Testis (tissue), 3 donors: ENCODE data around the gene GOLGA8A. TPM values are rescaled to one million over a fixed set of nuclear protein-coding genes. Genes with fewer than 3 reads are reported as not detected.
"Not testable (repeated sequence)": the region's sequence is repeated elsewhere in the genome, so short reads cannot be mapped to it uniquely, and the experiment has no call there.

Experiments used
- DNase-seq: peaks from one replicate; pipeline ENCODE4 v3.0.0-alpha.2; 2019
- H3K27ac ChIP-seq, 2 donors: fragments of 200-600 bp; sonication (generic); one replicate each; pipeline ENCODE4 v1.5.1; 2019
- H3K27me3 ChIP-seq: fragments of 200-600 bp; sonication (generic); one replicate; pipeline ENCODE4 v1.5.1; 2019
- H3K36me3 ChIP-seq: fragments of 200-600 bp; sonication (generic); one replicate; pipeline ENCODE4 v1.5.1; 2017; ENCODE audit warnings: low read depth; ENCODE audit errors: missing control alignments
- H3K4me1 ChIP-seq: fragments of 200-600 bp; sonication (generic); one replicate; pipeline ENCODE4 v1.5.1; 2019
- H3K4me3 ChIP-seq, 2 donors: fragments of 200-600 bp; sonication (generic); one replicate each; pipeline ENCODE4 v1.5.1; 2017 to 2019
- H3K9me3 ChIP-seq: fragments of 200-600 bp; sonication (generic); one replicate; pipeline ENCODE4 v1.5.1; 2017
- POLR2A ChIP-seq: fragments of 450-650 bp; IDR thresholded peaks from one replicate; pipeline ENCODE4 v1.6.1; 2017; ENCODE audit warnings: antibody characterized with exemption, mild to moderate bottlenecking, moderate library complexity
- WGBS, 2 donors: methylation state at CpG; one replicate each; pipeline ENCODE4 v1.1.5; 2018; 5-methylcytosine and 5-hydroxymethylcytosine counted together
- intact Hi-C: fragments of 100-400 bp; cut with DNase I; formaldehyde crosslinking; loops from one replicate; pipeline ENCODE4 v1.15.1; 2023; ENCODE audit warnings: low total_unique reads
- polyA plus RNA-seq: library from polyadenylated mRNA; stranded (reverse); fragments of 350-450 nt; fragmentation: Illumina TruSeq; extraction: RNeasy Lipid Tissue Mini Kit (QIAGEN cat#74804); gene quantifications from one replicate; pipeline ENCODE4 v1.2.3, GENCODE V29; 2014; ENCODE audit warnings: low read depth, low replicate concordance; ENCODE audit not compliant: insufficient read depth
- total RNA-seq, 2 donors: library from RNA; depleted of rRNA; stranded (reverse); fragments of >200 nt; gene quantifications; one replicate each; pipeline ENCODE4 v1.2.3, GENCODE V29; 2016
- TF ChIP-seq, protein P1 (sequence below), 3 experiments: fragments of 450-650 bp in 2 of 3; fragments of 200-600 bp in 1 of 3; sonication (generic) in 1 of 3; IDR thresholded peaks; one replicate each; pipeline ENCODE4 v1.5.1; 2016 to 2019; ENCODE audit warnings: antibody characterized with exemption in 3 of 3, mild to moderate bottlenecking in 2 of 3, moderate library complexity in 1 of 3

Gene GOLGA8A
- total and polyA plus RNA-seq, 3 donors from 2014 or later, result 67.7 to 136 (median 121) TPM

DNA sequence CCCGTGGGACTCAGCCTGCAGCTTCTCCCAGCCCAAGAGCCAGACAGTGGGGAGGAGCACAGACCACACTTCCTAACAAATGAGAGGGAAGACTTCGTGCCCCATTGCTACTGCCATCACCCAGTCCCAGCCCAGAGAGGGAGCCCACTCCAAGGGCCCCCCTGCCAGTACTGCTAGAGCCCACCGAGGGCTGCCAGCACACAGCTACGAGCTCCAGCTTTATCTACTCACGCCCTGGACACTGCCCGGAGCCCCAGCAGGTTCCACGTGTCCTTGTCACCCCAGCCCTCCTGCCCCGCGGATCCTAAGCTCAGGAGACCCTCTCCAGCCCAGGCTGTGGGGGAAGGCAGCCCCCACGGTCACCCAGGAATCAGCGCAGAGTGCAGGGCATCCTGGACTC, 1.9 kb downstream of the GOLGA8A start:
- peaks cover 7% of the 10 kb centered on the region for H3K4me1 ChIP-seq
- DNase-seq, result no peak
- 16 to 54% methylated on average over 3 to 11 of the region's 11 CpGs for whole genome bisulfite sequencing, 2 donors
- intact Hi-C loops, result no loop called here
- no peaks in the 10 kb centered on the region for H3K27me3 ChIP-seq
- no peaks in the 10 kb centered on the region for H3K36me3 ChIP-seq
- H3K4me3 ChIP-seq, result no peak overlapping the region
- no peak overlapping the region for H3K27ac ChIP-seq
- TF ChIP-seq, protein P1, sequence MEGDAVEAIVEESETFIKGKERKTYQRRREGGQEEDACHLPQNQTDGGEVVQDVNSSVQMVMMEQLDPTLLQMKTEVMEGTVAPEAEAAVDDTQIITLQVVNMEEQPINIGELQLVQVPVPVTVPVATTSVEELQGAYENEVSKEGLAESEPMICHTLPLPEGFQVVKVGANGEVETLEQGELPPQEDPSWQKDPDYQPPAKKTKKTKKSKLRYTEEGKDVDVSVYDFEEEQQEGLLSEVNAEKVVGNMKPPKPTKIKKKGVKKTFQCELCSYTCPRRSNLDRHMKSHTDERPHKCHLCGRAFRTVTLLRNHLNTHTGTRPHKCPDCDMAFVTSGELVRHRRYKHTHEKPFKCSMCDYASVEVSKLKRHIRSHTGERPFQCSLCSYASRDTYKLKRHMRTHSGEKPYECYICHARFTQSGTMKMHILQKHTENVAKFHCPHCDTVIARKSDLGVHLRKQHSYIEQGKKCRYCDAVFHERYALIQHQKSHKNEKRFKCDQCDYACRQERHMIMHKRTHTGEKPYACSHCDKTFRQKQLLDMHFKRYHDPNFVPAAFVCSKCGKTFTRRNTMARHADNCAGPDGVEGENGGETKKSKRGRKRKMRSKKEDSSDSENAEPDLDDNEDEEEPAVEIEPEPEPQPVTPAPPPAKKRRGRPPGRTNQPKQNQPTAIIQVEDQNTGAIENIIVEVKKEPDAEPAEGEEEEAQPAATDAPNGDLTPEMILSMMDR (IDR thresholded peaks at IDR 0.05), result no peak
- no peak for TF ChIP-seq POLR2A
- H3K9me3 ChIP-seq, result no peaks in the 10 kb centered on the region

DNA sequence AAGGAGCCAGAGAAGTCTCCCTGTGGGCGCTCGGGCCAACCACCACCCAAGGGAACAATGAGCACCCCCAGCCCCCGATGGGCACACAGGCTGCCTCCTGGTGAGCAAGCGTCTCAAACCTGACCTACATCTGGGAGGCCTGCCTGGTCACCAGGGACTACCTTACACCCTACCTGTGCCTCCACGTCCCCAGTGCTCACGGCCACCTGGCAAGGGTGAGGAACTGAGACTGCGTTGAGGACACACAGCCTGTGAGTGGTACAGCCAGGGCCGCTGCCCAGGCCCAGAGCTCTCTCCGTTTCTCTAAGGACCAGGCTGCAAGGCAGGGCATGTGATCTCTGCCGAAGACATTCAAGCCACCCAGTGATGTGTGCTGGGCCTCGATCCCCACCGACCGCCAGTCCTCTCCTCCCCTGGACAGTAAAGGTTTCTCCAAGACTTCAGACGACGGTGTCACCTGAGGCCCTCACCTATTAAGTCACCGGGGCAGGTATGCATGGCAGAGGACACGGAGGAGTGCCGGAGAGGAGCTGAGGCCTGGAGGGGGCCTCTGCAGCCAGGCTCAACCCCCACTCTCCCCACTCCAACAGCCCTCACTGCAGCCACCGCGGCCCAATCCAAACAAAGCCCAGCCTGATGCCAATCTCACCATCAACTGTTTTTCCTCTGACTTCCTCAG, 2.8 kb downstream of the GOLGA8A start:
- WGBS, 2 donors, result 81 to 93% methylated on average over 10 to 20 of the region's 20 CpGs
- peaks cover 7% of the 10 kb centered on the region for H3K4me1 ChIP-seq
- no peaks in the 10 kb centered on the region for H3K36me3 ChIP-seq
- H3K27me3 ChIP-seq, result no peaks in the 10 kb centered on the region
- H3K9me3 ChIP-seq, result no peaks in the 10 kb centered on the region
- H3K27ac ChIP-seq, result no peak overlapping the region
- no peak for DNase-seq
- no peak for TF ChIP-seq POLR2A
- no peak overlapping the region for H3K4me3 ChIP-seq
- intact Hi-C loops, result no loop called here

GRCh38 chr15:34433956-34434626, 3.5 kb downstream of the GOLGA8A start:
- H3K4me1 ChIP-seq, H3K9me3 ChIP-seq, H3K27ac ChIP-seq, H3K36me3 ChIP-seq, H3K27me3 ChIP-seq, H3K4me3 ChIP-seq, DNase-seq, intact Hi-C loops: not testable (repeated sequence)
- WGBS, 2 donors, result 86 to 88% methylated on average over 7 to 10 of the region's 11 CpGs

DNA sequence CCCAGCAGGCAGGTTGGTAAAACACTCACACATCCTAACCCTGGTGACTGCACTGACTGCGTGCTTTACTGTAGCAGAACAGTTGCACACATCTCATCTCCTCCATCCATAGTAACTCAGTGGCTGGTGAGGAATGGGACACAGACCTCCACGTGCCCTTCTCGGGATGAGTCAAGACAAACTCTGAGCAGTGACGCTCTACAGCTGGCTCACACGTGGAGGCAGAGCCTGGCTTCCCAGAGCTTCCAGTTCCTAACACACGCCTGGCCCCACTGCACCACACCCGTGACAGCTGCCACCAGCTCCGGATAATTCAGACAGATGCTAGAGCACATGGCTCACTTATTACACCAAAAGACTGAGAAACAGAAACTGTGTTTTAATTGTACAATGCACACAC, 7.0 kb downstream of the GOLGA8A start:
- H3K36me3 ChIP-seq, DNase-seq, H3K9me3 ChIP-seq, H3K27ac ChIP-seq, H3K4me1 ChIP-seq, intact Hi-C loops, H3K4me3 ChIP-seq, H3K27me3 ChIP-seq: not testable (repeated sequence)
- 84% methylated on average over 8 of the region's 8 CpGs for WGBS, 2 donors

DNA sequence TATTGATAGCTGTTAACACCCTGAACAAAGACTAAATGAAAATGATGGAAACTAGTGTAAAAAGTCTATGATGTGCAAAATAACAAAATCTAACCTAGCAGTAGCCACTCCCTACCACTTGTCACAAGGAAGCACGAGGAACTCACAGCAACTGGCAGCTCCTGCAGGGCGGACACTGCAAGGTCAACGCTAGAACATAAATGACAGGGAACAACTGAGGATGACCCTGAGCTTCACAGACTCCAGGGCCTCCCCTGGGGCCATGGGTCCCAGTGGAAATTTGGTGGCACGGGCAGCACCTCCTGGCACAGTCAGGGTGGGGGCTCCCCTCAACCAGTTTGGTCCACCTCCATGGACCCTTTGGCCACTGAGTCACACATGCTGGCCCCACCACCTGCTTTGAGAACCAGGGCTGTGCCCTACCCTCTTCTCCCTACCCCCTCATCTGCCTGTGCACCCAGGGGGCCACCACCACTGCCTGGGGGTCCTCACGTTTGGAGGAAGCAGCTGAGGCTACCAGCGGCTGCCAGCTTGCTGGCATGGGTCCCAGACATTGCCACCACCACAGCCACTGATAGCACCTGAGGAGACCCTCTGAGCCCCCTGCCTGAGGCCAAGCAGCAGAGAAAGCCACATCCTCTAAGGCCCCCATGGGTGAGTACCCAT, 14.1 kb downstream of the GOLGA8A start:
- DNase-seq, H3K4me1 ChIP-seq, H3K4me3 ChIP-seq, H3K27me3 ChIP-seq, H3K36me3 ChIP-seq, intact Hi-C loops, H3K9me3 ChIP-seq, H3K27ac ChIP-seq: not testable (repeated sequence)
- WGBS, 2 donors, result 83 to 85% methylated on average over 2 to 6 of the region's 6 CpGs

- H3K9me3 ChIP-seq, H3K4me3 ChIP-seq, H3K36me3 ChIP-seq, intact Hi-C loops, H3K27me3 ChIP-seq, H3K4me1 ChIP-seq, H3K27ac ChIP-seq, DNase-seq: not testable (repeated sequence)
- WGBS, 2 donors, result 90% methylated on average over 7 of the region's 11 CpGs; no CpG with 5 or more reads in 1 of the 2 donors
Observed at GRCh38 chr15:34420953-34421352, 16.7 kb downstream of the GOLGA8A start.

DNA sequence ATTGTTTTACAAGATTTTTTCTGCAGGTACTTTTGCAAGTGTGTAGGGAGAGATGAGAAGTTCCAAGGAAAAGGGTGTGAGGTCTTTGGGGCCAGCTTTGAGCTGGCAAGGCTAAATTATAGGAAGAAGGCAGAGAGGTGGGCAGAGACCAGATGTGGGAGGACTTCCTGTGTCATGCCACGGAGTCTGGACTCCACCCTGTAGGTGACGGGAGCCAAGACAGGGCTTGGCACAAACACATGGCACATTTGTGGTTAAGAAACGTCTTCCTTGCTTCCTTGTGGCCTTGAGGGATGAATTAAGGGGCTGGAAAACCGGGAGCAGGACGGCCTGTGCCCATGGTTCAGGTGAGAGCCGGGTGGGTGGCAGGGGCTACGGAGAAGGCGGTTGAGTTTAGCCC, 19.2 kb downstream of the GOLGA8A start:
- 78 to 85% methylated on average over 8 of the region's 8 CpGs for WGBS, 2 donors

DNA sequence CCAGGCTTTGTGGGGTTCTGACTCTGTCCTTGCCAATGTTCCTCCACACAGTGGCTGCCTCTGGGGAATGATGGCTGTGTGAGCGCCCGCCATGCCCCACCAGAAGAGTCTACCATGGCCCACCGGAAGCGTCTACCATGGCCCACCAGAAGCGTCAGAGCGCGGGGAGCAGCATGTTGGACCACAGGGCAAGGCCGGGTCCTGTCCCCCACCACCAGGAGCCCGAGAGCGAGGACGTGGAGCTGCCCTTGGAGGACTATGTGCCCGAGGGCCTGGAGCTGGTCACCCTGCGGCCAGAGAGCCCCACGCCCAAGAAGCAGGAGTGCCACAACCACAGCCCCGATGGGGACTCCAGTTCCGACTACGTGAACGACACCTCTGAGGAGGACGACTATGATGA, 28.1 kb downstream of the GOLGA8A start:
- no CpG with 5 or more reads among the region's 19 CpGs for WGBS, 2 donors
- not testable (repeated sequence) for H3K36me3 ChIP-seq, H3K4me3 ChIP-seq

More for the DNA sequence above, 19.2 kb downstream of the GOLGA8A start:
- H3K9me3 ChIP-seq, H3K36me3 ChIP-seq, H3K4me1 ChIP-seq, H3K27me3 ChIP-seq, H3K27ac ChIP-seq, DNase-seq, intact Hi-C loops, H3K4me3 ChIP-seq: not testable (repeated sequence)

GRCh38 chr15:34408973-34409372, 28.6 kb downstream of the GOLGA8A start:
- intact Hi-C loops, H3K27ac ChIP-seq, H3K27me3 ChIP-seq, H3K9me3 ChIP-seq, H3K4me1 ChIP-seq, DNase-seq, H3K36me3 ChIP-seq, H3K4me3 ChIP-seq: not testable (repeated sequence)
- WGBS, 2 donors, result no CpG with 5 or more reads among the region's 10 CpGs

More for the DNA sequence above, 28.1 kb downstream of the GOLGA8A start:
- DNase-seq, H3K27me3 ChIP-seq, H3K4me1 ChIP-seq, H3K9me3 ChIP-seq, intact Hi-C loops, H3K27ac ChIP-seq: not testable (repeated sequence)

DNA sequence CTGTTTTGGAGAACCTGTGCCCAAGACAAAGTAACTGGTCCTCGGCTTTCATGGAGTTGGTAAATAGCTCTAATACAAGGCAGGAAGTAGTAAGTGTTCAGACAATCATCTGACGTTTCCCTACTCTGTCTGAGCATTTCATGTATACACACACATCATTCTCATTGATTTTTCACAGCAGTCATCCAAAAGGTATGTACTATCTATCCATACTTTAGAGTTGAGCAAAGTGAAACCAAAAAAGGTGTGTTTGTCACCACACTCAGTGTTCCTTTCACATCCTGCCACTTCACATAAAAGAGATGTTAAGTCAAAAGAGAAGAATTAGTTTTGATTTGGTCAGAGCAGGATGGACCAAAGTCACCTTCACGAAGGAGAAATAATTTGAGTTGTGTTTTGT, 33.7 kb downstream of the GOLGA8A start:
- H3K27ac ChIP-seq, H3K36me3 ChIP-seq, H3K4me3 ChIP-seq, H3K9me3 ChIP-seq, H3K27me3 ChIP-seq, H3K4me1 ChIP-seq, intact Hi-C loops, DNase-seq: not testable (repeated sequence)
- no CpG with 5 or more reads among the region's 3 CpGs for WGBS, 2 donors

GRCh38 chr15:34403160-34403598, 34.4 kb downstream of the GOLGA8A start:
- 93 to 94% methylated on average over 1 of the region's 4 CpGs for WGBS, 2 donors
- H3K4me1 ChIP-seq, intact Hi-C loops: not testable (repeated sequence)

More at GRCh38 chr15:34403160-34403598, 34.4 kb downstream of the GOLGA8A start:
- not testable (repeated sequence) for H3K36me3 ChIP-seq, H3K9me3 ChIP-seq, H3K27ac ChIP-seq, DNase-seq, H3K4me3 ChIP-seq, H3K27me3 ChIP-seq
